Transverse colon (tissue), 3 donors: ENCODE data around the gene ANKRD34C.

Experiments used
- POLR2A ChIP-seq: fragments of 450-650 bp; IDR thresholded peaks from one replicate; pipeline ENCODE4 v1.6.1; 2016; ENCODE audit warnings: antibody characterized with exemption, mild to moderate bottlenecking, moderate library complexity
- TF ChIP-seq, protein P1 (sequence below), 5 experiments: fragments of 200-600 bp in 3 of 5; fragments of 450-650 bp in 2 of 5; sonication (generic) in 3 of 5; IDR thresholded peaks; 1 replicate in 2 of 5; 2 replicates in 3 of 5; pipeline ENCODE4 v1.5.1; 2016 to 2017; ENCODE audit warnings: antibody characterized with exemption in 5 of 5, inconsistent platforms in 3 of 5, mild to moderate bottlenecking in 2 of 5, moderate library complexity in 1 of 5

- TF ChIP-seq, protein P1, sequence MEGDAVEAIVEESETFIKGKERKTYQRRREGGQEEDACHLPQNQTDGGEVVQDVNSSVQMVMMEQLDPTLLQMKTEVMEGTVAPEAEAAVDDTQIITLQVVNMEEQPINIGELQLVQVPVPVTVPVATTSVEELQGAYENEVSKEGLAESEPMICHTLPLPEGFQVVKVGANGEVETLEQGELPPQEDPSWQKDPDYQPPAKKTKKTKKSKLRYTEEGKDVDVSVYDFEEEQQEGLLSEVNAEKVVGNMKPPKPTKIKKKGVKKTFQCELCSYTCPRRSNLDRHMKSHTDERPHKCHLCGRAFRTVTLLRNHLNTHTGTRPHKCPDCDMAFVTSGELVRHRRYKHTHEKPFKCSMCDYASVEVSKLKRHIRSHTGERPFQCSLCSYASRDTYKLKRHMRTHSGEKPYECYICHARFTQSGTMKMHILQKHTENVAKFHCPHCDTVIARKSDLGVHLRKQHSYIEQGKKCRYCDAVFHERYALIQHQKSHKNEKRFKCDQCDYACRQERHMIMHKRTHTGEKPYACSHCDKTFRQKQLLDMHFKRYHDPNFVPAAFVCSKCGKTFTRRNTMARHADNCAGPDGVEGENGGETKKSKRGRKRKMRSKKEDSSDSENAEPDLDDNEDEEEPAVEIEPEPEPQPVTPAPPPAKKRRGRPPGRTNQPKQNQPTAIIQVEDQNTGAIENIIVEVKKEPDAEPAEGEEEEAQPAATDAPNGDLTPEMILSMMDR (IDR thresholded peaks at IDR 0.05), result no peak
- TF ChIP-seq POLR2A, result no peak
Observed at GRCh38 chr15:79248183-79248582, 34.3 kb upstream of the ANKRD34C start.
